GM19351 (cell line): ENCODE data around the gene HOATZ.
A peak's percentile ranks its signal among the peaks of the same experiment; 100 is the strongest.

ENCODE experiments used
- ATAC-seq: cut with Tn5 transposase; IDR thresholded peaks from one replicate; pipeline ENCODE4 v1.9.1; 2021; ENCODE audit warnings: mild to moderate bottlenecking, moderate library complexity; ENCODE audit not compliant: unreplicated experiment

HOATZ gene

DNA sequence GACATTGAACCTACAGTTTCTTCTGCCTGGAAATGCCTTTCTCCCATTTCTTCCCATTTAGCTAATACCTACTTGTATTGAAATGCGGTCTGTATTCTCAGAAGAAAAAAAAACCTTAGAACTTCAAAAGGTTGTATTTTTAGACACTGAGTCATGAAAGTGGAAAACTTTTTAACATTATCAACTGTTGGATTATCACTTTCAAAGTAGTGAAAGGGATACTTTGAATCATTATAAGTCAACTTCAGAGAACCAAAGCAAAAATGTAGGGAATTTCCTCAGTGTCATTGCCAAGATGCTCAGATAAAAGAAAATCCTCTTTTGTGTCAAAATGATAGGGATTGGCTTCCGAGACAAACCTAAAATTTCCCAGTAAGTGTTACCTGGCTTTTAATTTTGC, 6.6 kb downstream of the HOATZ start:
- ATAC-seq, result no peak

DNA sequence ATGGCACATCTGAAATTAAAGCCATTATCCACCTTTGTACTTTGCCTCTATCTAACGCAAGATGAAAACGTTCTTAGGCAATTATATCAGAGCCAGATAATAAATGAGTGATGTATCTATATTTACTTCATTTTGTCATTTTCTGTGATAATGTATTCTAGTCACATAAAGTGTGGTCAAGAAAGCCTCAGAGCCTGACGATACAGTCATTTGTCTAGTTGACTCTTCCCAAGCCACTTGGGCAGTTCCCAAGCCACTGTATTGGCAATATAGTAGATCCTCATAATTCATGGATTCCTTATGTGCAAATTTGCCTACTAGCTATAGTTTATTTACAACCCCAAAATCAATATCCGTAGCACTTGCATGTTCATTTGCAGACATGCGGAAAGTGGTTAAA, 7.8 kb downstream of the HOATZ start:
- no peak for ATAC-seq

DNA sequence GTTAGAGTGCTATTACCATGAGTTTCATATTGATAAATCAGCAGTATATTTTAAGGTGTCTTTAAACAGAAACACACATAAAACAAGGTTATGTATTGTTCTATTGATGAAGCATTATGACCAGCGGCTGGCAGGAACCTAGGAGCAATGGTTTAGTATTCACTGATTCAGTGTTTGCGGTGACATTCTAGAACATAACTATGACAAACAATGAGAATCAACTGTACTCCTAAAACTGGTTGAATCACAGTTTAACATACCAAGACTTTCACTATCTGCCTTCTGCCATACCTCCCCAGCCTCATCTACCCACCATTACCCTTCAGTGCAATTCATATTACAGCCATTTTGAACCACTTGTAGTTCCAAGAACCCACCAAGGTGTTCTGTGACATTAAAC, 8.8 kb downstream of the HOATZ start:
- ATAC-seq, result no peak

DNA sequence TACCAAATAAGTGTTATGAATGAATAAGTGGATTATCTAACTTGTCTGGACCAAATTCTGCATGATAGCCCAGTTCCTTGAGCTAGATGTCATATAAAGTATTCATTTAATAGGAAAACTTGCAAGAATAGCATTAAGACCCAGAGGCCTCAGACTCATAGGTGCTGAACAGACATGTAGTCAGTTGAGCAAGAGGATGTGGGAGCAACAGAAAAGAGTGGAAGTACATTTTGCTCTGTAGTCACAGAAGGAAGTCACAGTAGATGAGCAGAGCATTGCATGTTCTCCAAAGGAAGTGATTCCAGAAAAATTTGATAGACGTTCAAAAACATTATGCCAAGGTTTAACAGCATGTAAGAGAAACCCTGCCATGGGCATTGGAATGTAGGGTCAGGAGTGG, 9.5 kb downstream of the HOATZ start:
- ATAC-seq, result no peak

DNA sequence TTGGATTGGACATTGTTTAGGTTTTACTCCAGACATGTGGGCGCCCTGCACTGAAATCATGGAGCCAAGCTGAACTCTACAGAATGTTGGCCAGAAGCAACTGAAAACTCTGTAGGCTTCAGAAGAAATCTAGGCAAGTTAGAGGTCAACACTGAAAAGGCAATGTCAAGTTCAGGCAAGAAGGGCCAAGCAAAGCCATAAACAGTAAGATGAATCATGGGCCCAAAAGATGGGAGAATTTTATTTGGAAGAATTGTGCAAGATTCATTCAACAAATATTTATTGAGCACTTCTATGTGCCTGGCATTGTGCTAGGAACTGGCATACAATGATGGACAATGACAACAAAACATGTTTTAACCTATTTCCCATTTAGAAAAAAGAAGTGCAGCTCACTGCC, 10.9 kb downstream of the HOATZ start:
- ATAC-seq, result no peak

DNA sequence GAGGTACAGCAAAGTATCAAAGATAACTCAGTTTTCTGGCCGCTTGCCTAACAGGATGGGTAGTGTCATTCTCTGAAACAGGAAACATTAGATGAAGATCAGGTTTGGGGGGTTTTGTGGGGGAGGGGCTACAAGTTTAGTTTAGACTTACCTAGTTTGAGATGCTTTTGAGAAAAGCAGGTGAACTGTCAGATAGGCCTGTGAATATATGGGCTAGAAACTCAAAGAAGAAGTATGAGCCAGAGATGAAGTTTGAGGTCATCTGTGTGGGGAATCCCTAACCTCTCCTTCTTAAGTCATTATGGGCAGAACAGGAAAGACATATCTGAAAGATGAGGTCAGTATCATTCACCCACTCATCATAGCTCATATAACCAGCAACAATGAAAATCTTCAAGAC, 11.9 kb downstream of the HOATZ start:
- no peak for ATAC-seq

DNA sequence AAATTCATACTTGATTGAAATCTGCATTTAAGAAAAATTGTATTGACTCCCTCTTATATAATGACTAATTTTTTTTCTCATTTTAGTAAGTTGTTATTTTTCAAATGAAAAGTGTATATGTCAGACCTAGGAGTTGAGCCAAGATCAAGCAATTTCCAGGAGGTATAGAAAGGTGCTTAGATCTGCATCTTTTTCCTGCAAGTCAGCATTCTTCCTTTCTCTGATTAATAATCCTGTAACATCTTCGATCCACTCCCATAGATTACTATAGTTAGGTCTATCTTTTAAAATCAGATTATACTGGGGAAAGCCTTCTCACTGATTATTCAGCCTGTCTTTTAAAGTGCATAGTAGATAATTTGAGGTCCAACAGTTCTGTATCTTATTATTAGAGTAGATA, 12.7 kb downstream of the HOATZ start:
- no peak for ATAC-seq

DNA sequence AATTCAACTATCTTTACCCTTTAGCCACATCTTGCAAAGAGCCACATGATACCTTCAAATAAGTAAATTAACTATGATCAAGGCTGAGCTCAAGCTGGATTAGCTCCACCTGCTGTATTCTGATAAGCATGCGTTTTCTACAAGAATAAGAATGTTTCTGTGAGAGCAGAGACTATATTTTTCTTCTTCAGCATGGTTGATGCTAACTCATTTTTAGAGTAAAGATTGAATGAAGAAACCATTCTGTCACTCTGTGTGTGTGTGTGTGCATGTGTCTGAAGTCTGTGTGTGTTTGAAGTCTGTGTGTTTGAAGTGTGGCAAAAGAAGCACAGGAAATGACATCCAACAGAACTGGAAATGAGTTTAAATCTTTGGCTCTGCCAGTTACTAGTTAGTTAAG, 14.0 kb downstream of the HOATZ start:
- ATAC-seq, result no peak

DNA sequence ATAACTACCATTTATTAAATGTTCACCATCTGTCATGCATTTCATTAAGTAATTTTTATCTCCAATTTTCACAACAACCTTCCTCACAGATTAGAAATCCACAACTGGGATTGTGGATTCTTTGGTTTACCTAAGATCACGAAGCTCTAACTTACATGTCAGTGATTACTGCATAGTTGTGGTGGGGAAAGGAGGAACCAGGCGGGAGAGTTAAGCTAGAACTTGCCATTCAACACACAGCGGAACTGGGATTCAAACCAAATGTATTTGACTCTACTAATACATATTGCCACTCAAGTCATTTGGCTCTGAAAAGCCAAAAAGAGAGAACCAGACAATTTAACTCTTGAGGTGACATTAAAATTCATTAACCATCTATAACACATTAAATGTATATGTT, 15.5 kb downstream of the HOATZ start:
- no peak for ATAC-seq

DNA sequence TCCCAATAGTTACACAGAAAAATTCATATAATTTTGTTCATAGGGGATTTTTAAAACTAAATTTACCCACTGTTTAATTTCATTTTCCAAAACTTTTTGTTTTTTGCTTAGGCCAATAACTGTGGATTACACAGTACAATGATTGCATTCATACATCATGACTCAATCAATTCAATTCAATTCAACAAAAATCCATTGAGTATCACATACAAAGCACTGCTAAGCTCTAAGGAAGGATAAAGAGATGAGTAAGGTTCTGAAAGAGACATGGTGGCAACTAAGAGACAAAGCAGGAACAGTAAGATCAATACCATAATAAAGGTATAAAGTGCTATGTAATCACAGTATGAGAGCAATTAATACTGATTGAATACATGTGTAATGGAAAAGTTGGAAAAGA, 16.6 kb downstream of the HOATZ start:
- ATAC-seq, result no peak

DNA sequence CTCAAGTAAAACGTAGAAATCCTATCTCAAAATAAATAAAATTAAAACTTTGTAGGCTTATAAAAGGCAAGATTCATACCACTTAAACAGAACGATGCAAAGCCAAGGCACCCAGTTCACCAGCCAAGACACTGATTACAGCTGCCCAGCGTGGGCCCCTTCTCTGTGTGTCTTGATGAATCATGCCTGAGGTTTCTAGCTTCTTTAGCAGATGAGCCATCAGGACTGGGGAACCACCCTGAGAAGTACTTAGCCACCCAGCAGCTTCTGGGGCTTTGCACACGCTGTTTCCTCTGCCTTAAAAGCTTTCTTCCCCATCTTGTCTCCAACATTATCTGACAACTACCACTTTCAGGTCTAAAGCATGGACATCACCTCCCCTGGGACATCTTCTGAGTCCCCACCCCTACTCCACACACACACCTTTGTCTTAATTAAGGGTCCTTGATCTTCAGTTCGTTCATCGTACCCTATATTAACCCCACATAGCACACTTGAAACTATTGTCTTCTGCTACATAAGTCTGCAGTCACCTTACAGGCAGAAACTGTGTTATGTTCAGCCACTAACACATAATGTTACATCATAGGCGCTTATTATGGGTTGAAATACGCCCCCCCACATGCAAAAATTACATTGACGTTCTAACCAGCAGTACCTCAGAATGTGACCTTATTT, 17.2 kb downstream of the HOATZ start:
- ATAC-seq, result peak; percentile 96

DNA sequence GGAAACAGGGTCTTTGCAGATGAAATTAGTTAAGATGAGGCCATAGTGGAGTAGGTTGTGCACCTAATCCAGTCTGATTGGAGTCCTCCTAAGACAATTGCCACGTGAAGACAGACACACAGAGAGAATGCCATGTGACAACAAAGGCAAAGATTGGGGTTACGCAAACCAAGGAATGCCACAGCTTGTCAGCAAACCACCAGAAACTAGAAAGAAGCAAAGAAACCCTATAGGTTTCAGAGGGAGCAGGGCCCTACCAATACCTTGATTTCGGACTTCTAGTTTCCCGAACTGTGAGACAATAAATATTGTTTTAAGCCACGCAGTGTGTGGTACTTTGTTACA, 17.8 kb downstream of the HOATZ start:
- ATAC-seq, result no peak

DNA sequence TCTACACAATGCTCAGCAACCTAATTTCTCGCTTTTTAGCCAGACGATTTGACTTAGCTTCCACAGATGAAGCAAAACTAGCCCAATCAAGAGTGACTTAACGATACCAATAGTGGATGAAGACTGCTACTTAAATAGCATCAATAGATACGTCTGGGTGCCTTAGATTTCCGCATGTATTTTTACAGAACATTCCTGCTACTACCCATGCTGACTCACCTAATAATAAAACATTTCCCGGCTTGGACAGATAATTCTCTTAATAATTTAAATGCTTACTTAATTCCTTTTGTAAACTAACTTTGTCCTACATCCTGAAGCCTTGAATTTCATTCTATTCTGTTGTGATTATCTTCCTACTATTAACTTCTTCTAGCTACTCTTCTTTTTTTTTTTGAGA, 20.7 kb downstream of the HOATZ start:
- no peak for ATAC-seq

DNA sequence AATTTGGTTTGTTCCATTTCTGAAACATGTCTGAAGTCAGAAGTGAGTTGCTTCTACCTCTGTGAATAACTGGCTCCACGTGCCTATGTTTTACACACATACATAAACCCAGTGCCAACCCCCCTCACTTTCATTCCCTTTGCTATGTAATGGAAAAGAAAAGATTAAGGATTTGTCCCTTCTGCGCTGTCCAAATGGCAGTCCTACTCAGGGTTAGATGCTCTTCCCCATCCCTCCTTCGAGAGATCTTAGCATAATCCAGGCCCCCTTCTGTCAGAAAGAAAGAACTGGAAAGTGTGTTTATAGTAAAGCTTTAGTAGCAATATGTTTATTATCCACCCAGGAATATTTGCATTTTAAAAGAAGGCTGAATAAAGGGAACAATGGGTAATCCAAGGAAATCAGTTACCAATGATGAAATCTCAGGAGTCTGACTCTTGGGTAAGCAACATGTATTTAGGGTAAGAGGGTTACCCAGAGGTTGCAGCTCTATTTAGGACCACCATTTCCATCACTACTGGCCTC, 22.8 kb downstream of the HOATZ start:
- ATAC-seq, result no peak

DNA sequence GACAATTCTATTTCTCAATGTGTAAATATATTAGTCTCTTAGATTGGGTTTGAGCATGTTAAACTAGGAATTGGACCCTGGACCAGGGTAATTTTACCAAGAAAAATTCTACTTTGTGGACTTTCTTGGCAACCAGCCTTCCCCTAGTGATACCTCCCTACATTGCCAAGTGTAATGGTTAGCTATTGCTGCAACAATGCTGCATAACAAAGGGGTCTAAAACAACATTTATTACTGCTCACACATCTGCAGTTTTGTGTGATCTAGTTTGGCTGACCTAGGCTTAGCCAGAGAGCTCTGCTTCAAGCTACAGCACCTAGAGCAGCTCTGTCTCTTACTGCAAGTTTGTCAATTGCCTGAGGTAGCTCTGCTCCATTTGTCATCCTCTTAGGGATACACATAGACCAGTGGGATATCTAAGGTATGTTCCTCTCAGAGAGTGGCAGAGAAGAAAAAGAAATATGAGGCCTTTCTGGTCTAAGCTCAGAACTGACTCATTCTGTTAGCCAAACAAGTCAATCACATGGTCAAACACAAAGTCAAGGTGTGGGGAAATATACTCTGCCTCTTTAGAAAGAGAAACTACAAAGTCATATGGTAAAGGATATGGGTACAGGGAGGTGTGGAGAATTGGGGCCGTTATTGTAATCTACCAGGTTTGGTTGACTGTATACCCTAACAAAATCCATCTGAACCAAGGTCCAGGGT, 24.0 kb downstream of the HOATZ start:
- ATAC-seq, result no peak

DNA sequence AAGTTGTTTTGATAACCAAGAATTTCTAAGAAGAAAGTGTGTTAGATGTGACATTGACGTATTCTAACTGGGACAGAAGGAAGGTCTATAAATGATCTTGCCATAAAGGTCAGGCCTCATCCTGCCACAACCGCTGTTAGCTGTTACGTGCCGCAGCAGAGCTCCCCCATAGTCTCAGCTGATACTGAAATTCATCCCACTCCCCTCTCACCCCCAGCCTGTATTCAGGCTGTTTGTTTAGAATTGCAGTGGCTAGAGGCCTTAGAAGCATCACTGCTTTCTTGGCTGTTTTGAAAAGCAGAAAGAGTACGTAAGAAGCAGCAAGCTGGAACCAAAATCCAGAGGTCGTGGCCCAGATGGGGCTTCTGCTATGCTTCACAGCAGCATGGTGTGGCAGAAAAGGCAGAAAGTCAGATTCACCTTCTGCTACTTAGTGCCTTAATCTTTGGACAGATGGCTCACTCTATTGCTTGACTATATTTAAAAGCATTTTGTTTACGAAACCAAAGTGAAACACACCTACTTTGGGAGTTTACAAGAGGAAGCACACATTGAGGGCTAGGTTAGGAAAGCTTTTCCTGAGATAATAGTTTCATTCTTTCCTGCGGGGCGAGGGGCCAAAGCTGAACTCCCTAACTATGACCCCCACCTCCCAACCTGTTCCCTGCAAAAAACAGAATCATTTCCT, 25.0 kb downstream of the HOATZ start:
- ATAC-seq, result no peak

DNA sequence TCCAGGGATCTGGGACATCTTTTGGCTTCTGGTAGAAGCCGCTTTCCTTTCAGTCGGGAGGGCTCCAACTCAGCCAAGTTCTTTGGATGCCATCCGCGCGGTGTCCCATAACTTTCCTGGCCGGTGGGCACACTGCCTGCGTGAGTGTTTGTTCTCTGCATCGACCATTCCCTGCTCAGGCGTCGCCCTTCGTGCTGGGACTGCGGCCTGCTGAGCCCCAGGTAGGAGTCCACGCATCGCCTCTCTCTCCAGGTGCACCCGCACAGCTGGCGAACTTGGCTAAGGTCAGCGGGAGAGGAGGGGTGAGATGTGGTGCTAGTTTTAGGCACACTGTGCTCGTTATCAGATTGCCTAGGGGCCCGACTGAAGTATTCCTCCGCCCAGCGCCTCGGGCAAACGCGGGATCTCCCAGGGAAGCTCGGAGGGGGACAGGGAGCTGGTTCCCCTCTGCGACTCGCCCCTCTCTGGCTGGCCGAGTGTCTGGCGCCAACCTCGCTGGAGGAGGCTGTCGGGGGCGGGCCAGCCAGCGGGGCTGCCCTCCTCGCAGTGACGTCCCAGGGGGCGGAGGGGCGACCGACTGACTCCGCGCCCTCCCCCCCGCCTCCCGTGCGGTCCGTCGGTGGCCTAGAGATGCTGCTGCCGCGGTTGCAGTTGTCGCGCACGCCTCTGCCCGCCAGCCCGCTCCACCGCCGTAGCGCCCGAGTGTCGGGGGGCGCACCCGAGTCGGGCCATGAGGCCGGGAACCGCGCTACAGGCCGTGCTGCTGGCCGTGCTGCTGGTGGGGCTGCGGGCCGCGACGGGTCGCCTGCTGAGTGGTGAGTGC, 25.7 kb downstream of the HOATZ start, which contains the start of gene LAYN:
Gene LAYN, plus strand, starts transcription at position 607 of the 823 bp plus-strand sequence. Its CDS starts 124 bp downstream, at position 731.
- no peak for ATAC-seq

DNA sequence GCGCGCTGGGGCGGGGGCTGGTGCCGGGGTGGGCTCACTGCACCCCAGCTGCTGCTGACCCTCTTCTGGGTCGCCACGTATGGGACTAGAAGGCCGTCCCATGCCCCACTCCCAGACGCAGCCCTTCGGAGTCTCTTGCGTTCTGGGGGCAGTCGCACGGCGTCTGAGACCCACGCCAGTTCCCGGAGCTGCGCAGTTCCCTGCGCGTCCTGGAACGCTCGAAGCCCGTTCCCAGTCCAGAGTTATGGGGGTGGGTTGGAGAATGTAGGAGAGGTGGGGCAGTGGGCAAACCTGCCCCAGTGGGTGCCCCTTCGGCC, 26.3 kb downstream of the HOATZ start:
- no peak for ATAC-seq

DNA sequence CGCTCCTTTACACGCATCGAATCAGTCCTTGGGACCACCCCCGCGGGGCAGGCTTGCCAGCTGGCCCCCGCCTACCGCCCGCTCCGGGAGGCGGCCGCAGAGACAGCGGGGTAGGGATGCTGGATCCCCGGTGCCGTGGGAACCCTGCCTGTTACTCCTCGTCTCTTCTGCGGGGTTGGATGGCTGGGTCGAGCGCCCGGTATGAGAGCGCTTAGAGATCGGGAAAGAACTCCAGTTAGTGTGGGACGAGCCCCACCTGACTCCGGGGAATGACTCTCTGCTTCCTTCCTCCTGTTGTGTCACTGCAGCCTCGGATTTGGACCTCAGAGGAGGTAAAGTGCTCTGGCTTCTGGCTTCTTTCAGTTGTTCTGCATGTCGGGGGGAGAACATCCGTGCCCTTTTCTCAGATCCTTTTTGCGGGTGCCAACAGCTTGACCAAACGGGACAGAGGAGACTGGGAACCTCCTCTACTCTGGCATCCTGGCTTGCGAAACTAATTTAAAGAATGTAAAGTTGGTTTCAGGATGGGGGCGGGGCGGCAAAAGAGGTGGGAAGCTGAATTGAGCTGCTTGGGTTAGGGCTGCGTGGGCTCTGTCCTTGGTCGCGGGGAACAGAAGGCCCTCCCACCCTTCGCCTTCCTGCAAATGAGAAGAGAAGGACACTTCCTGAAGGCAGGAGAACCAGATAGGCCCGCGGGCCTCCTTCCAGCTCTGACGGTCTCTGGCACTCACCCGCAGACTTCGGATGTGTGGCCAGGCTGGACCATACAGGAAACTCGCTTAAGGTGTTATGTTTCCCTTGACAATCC, 26.9 kb downstream of the HOATZ start:
- no peak for ATAC-seq

DNA sequence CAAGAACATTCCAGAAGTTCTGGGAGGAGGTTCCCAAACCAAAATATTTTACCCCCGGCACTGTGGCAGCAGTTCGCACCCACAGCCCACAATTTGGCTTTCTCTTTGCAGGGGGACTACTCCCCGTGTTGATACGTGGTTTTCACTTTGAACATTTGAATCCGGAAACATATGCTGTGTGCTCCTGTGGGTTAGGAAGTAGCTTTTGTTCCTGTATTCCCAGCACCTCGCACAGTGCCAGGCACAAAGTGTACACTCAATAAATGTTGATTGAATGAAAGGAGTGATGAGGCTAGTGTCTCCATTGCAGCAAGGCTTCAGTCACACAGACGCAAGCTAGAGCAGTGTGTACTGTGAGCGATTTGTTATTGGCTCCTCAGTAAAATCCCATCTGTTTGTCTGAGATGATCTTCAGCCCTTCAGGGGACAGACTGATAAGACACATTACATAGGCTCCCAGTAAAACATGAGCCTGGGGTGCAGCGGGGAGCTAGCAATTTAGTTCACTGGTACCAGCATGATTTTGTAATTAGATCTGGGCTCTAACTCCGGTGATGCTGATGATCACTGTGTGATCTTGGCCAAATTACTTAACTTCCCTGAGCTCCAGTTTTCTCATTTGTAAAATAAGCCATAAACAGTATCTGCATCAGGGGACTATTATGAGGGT, 28.2 kb downstream of the HOATZ start:
- no peak for ATAC-seq
